HCT116 (cell line): ENCODE data around the gene RCE1. TPM values are rescaled to one million over a fixed set of nuclear protein-coding genes. Genes with fewer than 3 reads are reported as not detected.

Experiments
- ATAC-seq: fragments of 200-7000 bp; cut with Tn5 transposase; 2 replicates; pipeline ENCODE4 v1.9.1; 2020; ENCODE audit warnings: mild to moderate bottlenecking, moderate library complexity
- BruUV-seq: library from RNA; stranded (reverse); fragments of 400-500 nt; replicated peaks from 2 replicates; lab custom pipeline; 2021; lab: Mats Ljungman, UMichigan
- CTCF ChIA-PET: fragments of 300-600 bp; sonication (Branson Sonifier 250); formaldehyde crosslinking; loops from one replicate; lab custom pipeline; 2021; ENCODE audit warnings: antibody characterized with exemption; lab: Charles Lee
- POLR2A ChIA-PET: fragments of 300-600, 350-600 bp; sonication (Branson Sonifier 250); formaldehyde crosslinking; loops from one replicate; lab custom pipeline; 2021; ENCODE audit warnings: antibody characterized with exemption; lab: Charles Lee
- RAD21 ChIA-PET, 2 experiments: fragments of 300-600 bp; sonication (Branson Sonifier 250); formaldehyde crosslinking; loops; one replicate each; lab custom pipeline; 2023; ENCODE audit warnings: low total read pairs in 2 of 2; ENCODE audit not compliant: uncharacterized antibody in 2 of 2, unreplicated experiment in 2 of 2, low non-redundant PET in 1 of 2; lab: Charles Lee
- DNase-seq: peaks from one replicate; pipeline ENCODE4 v3.0.0-alpha.2; 2010; ENCODE audit warnings: low read depth, low spot score
- H2AFZ ChIP-seq: fragments of 200-600 bp; shearing (Covaris generic), sonication (generic); 2 replicates; pipeline ENCODE4 v1.6.1; 2017; ENCODE audit warnings: low read depth, mixed run types, mixed read lengths, antibody characterized with exemption, low read length; ENCODE audit not compliant: poor library complexity, severe bottlenecking
- H3K27ac ChIP-seq: 2 replicates; pipeline ENCODE4 v1.5.1; 2012; ENCODE audit warnings: low read depth, low read length
- H3K27me3 ChIP-seq: fragments of 200-600 bp; sonication (generic); 2 replicates; pipeline ENCODE4 v1.6.1; 2016; ENCODE audit warnings: mixed run types, low read length, mixed read lengths; ENCODE audit not compliant: insufficient read depth
- H3K36me3 ChIP-seq, 2 experiments: fragments of 200-500 bp in 1 of 2; fragments of 200-600 bp in 1 of 2; sonication (Bioruptor generic) in 1 of 2; sonication (generic) in 1 of 2; 2 replicates each; pipeline versions ENCODE4 v1.5.1 to v1.6.1; 2014 to 2016; ENCODE audit warnings: low read length in 2 of 2, inconsistent platforms in 1 of 2, mixed read lengths in 1 of 2, mixed run types in 1 of 2; ENCODE audit not compliant: insufficient read depth in 2 of 2, control insufficient read depth in 1 of 2
- H3K4me1 ChIP-seq, 2 experiments: fragments of 200-600 bp in 1 of 2; sonication (generic) in 1 of 2; 2 replicates each; pipeline versions ENCODE4 v1.5.1 to v1.6.1; 2012 to 2017; ENCODE audit warnings: low read length in 2 of 2, inconsistent platforms in 1 of 2, mild to moderate bottlenecking in 1 of 2, mixed read lengths in 1 of 2, mixed run types in 1 of 2, moderate library complexity in 1 of 2; ENCODE audit not compliant: insufficient read depth in 2 of 2, control insufficient read depth in 1 of 2
- H3K4me2 ChIP-seq: fragments of 200-600 bp; sonication (generic); 2 replicates; pipeline ENCODE4 v1.6.1; 2017; ENCODE audit warnings: mixed run types, low read length, mixed read lengths
- H3K4me3 ChIP-seq, 2 experiments: fragments of 200-600 bp in 1 of 2; sonication (generic) in 1 of 2; replicated peaks in 1 of 2; 2 replicates each; pipeline ENCODE4 v1.5.1; 2011 to 2016; ENCODE audit warnings: low read length in 2 of 2, control low read depth in 1 of 2, low read depth in 1 of 2, mild to moderate bottlenecking in 1 of 2, mixed read lengths in 1 of 2, mixed run types in 1 of 2
- H3K79me2 ChIP-seq: fragments of 200-600 bp; sonication (generic); 2 replicates; pipeline ENCODE4 v1.6.1; 2017; ENCODE audit warnings: mild to moderate bottlenecking, mixed run types, low read length, moderate library complexity, mixed read lengths; ENCODE audit not compliant: insufficient read depth
- H3K9ac ChIP-seq: fragments of 200-600 bp; sonication (generic); 2 replicates; pipeline ENCODE4 v1.6.1; 2016; ENCODE audit warnings: low read length, mixed read lengths
- H3K9me2 ChIP-seq: fragments of 200-600 bp; sonication (generic), shearing (Covaris generic); 2 replicates; pipeline ENCODE4 v1.6.1; 2017; ENCODE audit warnings: mixed run types, mild to moderate bottlenecking, moderate library complexity; ENCODE audit not compliant: insufficient read depth
- H3K9me3 ChIP-seq, 2 experiments: fragments of 200-500 bp in 1 of 2; fragments of 200-600 bp in 1 of 2; sonication (Bioruptor generic) in 1 of 2; sonication (generic) in 1 of 2; 2 replicates each; pipeline ENCODE4 v1.6.1; 2014 to 2017; ENCODE audit warnings: low read length in 2 of 2, mixed read lengths in 2 of 2, inconsistent platforms in 1 of 2, low read depth in 1 of 2, mild to moderate bottlenecking in 1 of 2, mixed run types in 1 of 2, moderate library complexity in 1 of 2; ENCODE audit not compliant: control insufficient read depth in 1 of 2, insufficient read depth in 1 of 2
- H4K20me1 ChIP-seq: fragments of 200-600 bp; sonication (generic), shearing (Covaris generic); 2 replicates; pipeline ENCODE4 v1.6.1; 2017; ENCODE audit warnings: mixed run types, mild to moderate bottlenecking, moderate library complexity; ENCODE audit not compliant: insufficient read depth
- CBX3 ChIP-seq: IDR thresholded peaks from 2 replicates; pipeline ENCODE4 v1.6.1; 2012; ENCODE audit warnings: low read depth
- CEBPB ChIP-seq: IDR thresholded peaks from 2 replicates; pipeline ENCODE4 v1.6.1; 2012; ENCODE audit warnings: low read depth
- EZH2phosphoT487 ChIP-seq: fragments of 200-600 bp; IDR thresholded peaks from 2 replicates; pipeline ENCODE4 v1.6.1; 2018; ENCODE audit warnings: antibody characterized with exemption, borderline replicate concordance
- FOSL1 ChIP-seq: IDR thresholded peaks from 2 replicates; pipeline ENCODE4 v1.6.1; 2012; ENCODE audit warnings: low read depth
- RAD21 ChIP-seq: IDR thresholded peaks from 2 replicates; pipeline ENCODE4 v1.6.1; 2012; ENCODE audit warnings: low read depth, mild to moderate bottlenecking
- SIN3A ChIP-seq: IDR thresholded peaks from 2 replicates; pipeline ENCODE4 v1.6.1; 2012; ENCODE audit warnings: low read depth
- SP1 ChIP-seq: IDR thresholded peaks from 2 replicates; pipeline ENCODE4 v1.6.1; 2012; ENCODE audit warnings: low read depth
- SRF ChIP-seq: IDR thresholded peaks from 2 replicates; pipeline ENCODE4 v1.6.1; 2012; ENCODE audit warnings: low read depth
- ZBTB33 ChIP-seq: IDR thresholded peaks from 2 replicates; pipeline ENCODE4 v1.6.1; 2011; ENCODE audit warnings: mild to moderate bottlenecking, low read length, moderate library complexity; ENCODE audit not compliant: insufficient replicate concordance; ENCODE audit errors: extremely low read depth
- ZFX ChIP-seq: fragments of 450-650 bp; IDR thresholded peaks from 2 replicates; pipeline ENCODE4 v1.6.1; 2017
- ZNF274 ChIP-seq: fragments of 200-500 bp; sonication (Bioruptor generic); IDR thresholded peaks from 2 replicates; pipeline ENCODE4 v1.6.1; 2014; ENCODE audit warnings: mild to moderate bottlenecking, low read depth, low read length, inconsistent platforms
- intact Hi-C: fragments of 100-400 bp; cut with micrococcal nuclease; formaldehyde crosslinking; loops from 2 replicates; pipeline ENCODE4 v1.10.0; 2022
- total RNA-seq: library from RNA; stranded (reverse); gene quantifications from one replicate; pipeline ENCODE4 v1.2.1, GENCODE V29; 2021; ENCODE audit not compliant: unreplicated experiment

The RCE1 gene
- total RNA-seq, 1 experiment from 2014 or later = 35.3 TPM

- H3K9ac ChIP-seq = no peak overlapping the region
- H3K4me3 ChIP-seq = no peak overlapping the region
- no peaks in the 10 kb centered on the region for H3K9me3 ChIP-seq
- H3K9me2 ChIP-seq = no peaks in the 10 kb centered on the region
- RAD21 ChIA-PET = interaction anchor here in 1 of 2 experiments (0.6 kb wide), 1 partner anchor 133 kb away, joined by 4 read pairs; the partner anchor contains the start of gene RBM4B
- POLR2A ChIA-PET = no interaction called here
- no TSS peak for BruUV-seq
- DNase-seq = no peak
- no peaks in the 10 kb centered on the region for H3K79me2 ChIP-seq
- TF ChIP-seq FOSL1 = no peak
- TF ChIP-seq, all 23 proteins: peak for 0
- intact Hi-C loops = no loop called here
- Histone ChIP-seq H2AFZ (no peak overlapping the region), H4K20me1 (no peaks in the 10 kb centered on the region), H3K36me3 (no peaks in the 10 kb centered on the region), H3K4me1 (peaks cover 0 to 4% of the 10 kb centered on the region in 2 experiments; a peak in 2 of 4 replicates), H3K27ac (no peak overlapping the region), H3K27me3 (no peaks in the 10 kb centered on the region), H3K4me2 (no peak overlapping the region)
- ATAC-seq = no peak
- CTCF ChIA-PET = no interaction called here
These were observed 32.6 kb upstream of the RCE1 start for GRCh38 chr11:66810576-66811185.

- no peak for DNase-seq
- H3K79me2 ChIP-seq = no peaks in the 10 kb centered on the region
- no peak overlapping the region for H2AFZ ChIP-seq
- no peaks in the 10 kb centered on the region for H4K20me1 ChIP-seq
- peaks cover 0 to 7% of the 10 kb centered on the region in 2 experiments; a peak in 2 of 4 replicates for H3K4me1 ChIP-seq
- ATAC-seq = no peak
- BruUV-seq = no TSS peak
- no peak overlapping the region for H3K9ac ChIP-seq
- H3K9me2 ChIP-seq = no peaks in the 10 kb centered on the region
- no peak overlapping the region for H3K4me3 ChIP-seq
- no peaks in the 10 kb centered on the region for H3K27me3 ChIP-seq
- no peaks in the 10 kb centered on the region for H3K36me3 ChIP-seq
- ChIA-PET POLR2A (no interaction called here), CTCF (no interaction called here), RAD21 (no interaction called here)
- intact Hi-C loops = no loop called here
- no peak for TF ChIP-seq CBX3
- TF ChIP-seq EZH2phosphoT487 = no peak
- no peak for TF ChIP-seq SRF
- TF ChIP-seq RAD21 = no peak
- no peak for TF ChIP-seq ZNF274
- no peak for TF ChIP-seq ZFX
- TF ChIP-seq SP1 = no peak
- no peak for TF ChIP-seq CEBPB
- no peak for TF ChIP-seq ZBTB33
- no peak for TF ChIP-seq SIN3A
- H3K4me2 ChIP-seq = no peak overlapping the region
- no peaks in the 10 kb centered on the region for H3K9me3 ChIP-seq
- no peak overlapping the region for H3K27ac ChIP-seq
These were observed 28.6 kb upstream of the RCE1 start for GRCh38 chr11:66814678-66815077.
